Hematopoietic multipotent progenitor cell treated with erythropoietin and hydrocortisone succinate and interleukin-3 and kit ligand, for 15 days (in vitro differentiated cells): ENCODE measurements around the gene FAM168A.
"Not testable (repeated sequence)": the region's sequence is repeated elsewhere in the genome, so short reads cannot be mapped to it uniquely, and the experiment has no call there.

Source experiments
- DNase-seq: peaks from one replicate; pipeline ENCODE4 v3.0.0-alpha.2; 2015; ENCODE audit warnings: low spot score

Gene FAM168A

DNA sequence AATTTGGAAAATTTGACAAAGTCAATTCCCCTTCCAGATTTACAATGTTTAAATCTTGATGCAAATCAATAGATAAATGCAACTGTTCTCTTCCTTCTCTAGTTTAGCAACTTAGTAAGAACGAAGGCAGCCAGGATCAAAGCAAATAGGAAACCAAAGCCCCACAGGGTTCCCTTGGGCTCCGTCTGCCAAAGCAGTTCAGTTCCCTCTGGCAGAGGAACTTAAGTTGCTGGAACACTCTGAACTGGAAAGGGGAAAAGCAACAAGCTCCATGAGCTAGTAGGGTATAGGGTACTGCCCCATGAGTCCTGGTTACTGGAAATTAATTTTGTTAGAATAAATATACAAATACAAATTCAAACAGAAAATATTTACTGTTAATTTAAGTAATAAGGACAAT is 130.4 kb downstream of the FAM168A start:
- no peak for DNase-seq

DNA sequence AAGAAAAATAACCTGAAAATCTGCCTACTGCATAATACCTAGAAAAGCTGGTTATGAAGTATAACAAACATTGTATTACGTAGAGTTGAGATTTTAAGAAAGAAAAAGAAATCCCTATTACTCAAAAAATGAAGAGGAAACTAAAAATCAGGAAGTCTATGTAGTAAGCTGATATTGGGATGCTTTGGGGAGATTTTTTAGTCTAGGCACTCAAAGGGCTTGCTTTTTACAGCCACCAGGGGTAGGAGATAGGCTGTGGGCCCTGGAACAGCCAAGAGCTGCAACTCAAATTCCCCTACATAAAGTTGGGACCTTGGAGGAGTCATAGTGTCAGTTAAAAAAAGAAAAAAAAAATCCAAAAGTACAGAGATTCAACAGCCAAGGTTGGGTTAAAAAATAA is 131.3 kb downstream of the FAM168A start:
- DNase-seq, result no peak

DNA sequence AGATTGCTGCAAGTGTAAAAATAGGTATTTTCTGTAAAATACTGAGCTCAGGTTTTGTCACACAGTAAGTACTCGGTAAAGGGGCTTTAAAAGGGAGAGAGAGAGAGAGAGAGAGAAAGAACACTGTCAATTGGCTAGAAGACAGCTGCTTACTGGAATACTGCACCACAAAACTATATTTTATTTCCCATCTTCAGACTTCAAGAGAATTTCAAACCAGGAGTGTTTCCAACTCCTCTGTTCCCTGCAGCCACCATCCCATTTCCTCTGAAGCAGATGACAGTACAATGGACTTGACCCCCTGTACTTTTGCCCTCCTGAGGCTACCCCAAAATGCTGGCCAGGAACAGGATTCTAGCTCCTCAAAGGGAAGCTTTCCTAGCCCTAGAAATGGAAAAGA is 132.0 kb downstream of the FAM168A start:
- no peak for DNase-seq

DNA sequence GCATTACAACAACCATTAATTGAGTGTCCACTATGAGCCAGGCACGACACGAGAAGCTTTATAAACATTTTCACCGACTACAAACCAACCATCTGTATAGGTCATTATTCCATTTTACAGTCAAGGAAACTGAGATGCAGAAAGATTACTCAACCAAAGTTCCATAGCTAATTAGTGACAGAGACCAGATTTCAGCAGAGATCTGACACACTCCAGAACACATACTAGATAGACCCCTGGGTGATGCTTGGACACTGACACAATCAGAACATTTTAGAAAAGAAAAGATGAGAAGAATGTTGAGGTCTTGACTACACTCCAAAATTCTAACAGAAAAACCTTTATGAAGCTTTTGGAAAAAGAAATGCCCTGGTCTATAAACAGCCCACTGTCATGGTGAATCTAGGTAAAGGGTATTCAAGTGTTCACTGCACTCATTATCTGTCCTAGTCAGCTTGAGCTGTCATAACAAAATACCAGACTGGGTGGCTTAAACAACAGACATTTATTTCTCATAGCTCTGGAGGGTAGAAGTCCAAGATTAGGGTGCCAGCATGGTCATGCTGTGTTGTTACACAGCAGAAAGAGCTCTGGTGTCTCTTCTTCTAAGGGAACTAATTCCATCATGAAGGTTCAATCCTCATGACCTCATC is 132.8 kb downstream of the FAM168A start:
- DNase-seq, result no peak

DNA sequence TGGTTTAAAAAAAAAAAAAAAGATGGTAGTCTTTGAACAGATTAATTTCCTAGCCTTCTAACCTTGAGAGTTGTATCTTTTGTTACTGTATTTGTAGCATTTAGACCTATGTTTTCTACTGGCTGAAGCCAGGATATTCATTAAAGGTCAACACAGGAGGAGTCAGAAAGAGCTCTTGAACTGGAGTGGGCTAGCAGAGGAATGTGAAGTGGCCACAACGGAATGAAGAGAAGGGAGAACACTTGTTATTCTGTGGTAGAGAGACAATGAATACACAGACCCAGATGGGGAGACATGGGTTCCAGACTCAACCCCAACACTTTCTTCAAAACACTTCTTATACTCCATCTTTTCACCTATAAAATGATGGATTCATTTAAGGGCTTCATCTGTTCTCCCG is 133.6 kb downstream of the FAM168A start:
- DNase-seq, result no peak

DNA sequence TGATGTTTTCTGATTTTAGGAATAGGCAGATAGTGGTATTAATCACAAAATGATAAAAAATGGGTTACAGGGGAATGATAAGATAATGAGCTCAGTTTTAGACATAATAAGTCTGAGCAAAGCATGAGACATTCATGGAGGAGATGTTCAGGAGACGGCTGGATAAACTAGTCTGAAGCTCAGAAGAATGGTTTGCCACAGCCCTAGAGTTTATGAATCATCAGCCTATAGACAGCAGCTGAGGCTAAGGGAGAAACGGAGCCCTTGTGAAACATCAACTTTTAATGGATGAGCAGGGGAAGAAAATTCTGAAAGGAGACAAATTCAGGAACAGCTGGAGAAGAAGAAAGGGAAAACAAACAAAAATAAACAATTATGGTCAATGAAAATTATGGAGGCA is 134.6 kb downstream of the FAM168A start:
- no peak for DNase-seq

DNA sequence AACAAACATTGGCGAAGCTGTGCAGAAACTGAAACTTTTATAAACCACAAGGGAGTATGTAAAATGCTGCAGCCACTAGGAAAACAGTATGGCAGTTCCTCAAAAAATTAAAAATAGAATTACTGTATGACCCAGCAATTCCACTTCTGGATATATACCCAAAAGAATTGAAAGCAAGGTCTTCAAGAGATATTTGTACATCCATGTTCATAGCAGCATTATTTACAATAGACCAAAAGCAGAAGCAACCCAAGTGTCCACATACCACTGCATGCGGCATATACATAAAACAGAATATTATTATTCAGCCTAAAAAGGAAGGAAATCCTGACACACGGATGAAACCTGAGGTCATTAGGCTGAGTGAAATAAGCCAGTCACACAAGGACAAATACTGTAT is 135.9 kb downstream of the FAM168A start:
- no peak for DNase-seq

DNA sequence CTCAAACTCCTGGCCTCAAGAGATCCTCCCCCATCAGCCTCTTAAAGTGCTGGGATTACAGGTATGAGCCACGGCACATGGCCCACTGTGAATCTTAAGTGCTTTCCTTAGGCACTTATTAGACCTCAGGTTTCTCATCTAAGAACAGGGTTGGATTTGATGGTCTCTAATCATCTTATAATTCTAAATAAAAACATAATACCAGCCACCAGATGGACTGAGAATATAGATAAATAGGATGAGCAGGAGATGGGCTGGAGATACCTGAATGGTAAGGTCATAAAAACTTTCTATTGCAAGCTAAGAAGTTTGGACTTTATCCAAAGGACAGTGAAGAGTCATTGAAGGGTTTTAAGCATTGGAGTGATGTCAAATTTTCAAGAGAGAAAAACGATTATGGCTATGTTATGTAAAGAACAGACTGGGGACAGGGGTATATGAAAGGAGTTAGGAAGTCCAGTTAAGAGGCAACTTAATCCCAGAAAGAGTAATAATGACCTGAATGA is 136.5 kb downstream of the FAM168A start:
- no peak for DNase-seq

DNA sequence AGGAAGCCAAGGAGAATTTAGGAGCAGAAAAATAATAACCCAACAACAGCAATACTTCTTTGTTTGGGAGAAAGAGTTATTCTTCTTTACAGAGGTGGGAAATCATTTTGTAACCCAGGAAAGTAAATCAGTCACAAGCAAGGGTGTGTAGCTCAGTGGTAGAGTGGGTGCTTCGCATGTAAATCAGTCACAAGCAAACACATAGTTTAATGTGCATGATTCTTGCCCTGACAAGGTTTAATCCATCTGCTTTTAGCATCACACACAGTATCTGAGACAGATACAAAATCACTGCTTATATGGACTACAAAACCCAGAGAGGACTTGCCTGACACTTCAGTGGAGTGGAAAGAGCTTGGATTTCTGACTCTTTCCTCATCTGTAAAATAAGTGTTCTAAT is 139.7 kb downstream of the FAM168A start:
- no peak for DNase-seq

DNA sequence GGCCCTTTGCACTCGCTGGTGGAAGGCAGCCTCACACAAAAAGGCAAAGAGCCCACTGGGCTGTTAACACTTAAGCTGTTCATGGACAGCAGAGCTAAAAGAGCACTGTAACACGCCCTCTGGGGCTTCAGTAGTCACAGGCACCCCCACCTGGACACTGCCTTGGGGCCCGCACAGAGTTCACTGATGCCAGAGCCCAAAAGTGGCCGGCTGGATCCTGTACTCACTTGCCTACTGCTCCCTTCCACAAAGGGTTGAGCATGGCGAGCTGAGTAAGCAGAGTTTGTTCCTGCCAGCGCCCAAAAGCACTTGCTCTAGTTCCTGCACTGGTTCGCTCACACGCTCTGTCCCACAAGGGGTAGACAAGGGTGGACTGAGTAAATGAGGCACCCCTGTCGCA is 142.9 kb downstream of the FAM168A start:
- no peak for DNase-seq

DNA sequence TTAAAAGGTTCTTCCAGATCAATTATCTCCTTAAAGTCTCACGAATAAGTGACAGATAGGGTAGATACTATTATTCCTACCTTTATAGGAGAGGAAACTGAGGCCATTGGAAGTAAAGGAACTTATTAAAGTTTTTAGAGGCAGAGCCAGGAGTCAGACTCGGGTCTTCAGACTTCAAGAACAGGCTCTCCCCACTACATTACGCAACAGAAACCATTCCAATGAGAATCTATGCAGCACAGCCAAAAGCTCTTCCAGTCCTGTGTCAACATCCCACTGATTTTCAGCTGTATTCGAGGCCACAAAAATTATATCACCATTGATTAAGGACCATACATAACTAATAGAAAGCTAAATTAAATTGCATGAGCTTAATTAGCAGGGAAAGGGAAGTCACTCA is 144.3 kb downstream of the FAM168A start:
- no peak for DNase-seq

DNA sequence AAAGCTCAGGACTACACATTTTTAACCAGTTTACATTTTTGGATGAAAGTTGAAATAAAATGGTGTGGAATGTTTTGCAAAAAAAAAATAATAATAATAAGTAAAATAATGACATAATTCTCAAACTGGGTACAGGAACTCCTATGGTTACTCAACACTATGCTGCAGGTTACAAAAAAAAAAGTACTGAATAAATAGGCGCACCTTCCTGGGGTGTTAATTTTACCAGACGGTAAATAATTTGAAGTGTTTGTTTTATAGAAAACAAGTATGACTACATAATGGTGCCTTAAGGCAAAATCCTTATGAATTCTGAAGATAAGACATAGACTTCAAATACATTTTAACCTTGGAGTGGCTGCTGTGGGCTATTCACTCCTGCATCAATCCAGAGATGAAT is 145.2 kb downstream of the FAM168A start:
- no peak for DNase-seq

DNA sequence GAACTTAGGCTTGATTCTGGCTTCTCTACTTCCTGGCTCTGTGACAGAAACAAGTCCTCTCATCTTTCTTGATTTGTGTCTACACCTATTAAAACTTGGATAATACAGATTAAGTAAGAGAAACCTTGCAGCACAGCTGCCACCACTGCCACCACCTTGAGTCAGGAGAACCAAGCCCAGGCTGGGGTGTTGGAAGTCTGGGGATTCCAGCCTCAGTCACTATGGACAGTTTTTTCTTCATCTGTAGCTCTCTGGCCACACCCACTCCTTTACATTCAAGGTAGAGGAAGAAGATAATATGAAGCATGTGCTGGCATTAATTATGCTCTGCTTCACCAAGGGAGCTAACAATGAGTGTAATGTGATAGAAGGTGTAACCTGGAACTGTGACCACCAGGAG is 146.0 kb downstream of the FAM168A start:
- no peak for DNase-seq

DNA sequence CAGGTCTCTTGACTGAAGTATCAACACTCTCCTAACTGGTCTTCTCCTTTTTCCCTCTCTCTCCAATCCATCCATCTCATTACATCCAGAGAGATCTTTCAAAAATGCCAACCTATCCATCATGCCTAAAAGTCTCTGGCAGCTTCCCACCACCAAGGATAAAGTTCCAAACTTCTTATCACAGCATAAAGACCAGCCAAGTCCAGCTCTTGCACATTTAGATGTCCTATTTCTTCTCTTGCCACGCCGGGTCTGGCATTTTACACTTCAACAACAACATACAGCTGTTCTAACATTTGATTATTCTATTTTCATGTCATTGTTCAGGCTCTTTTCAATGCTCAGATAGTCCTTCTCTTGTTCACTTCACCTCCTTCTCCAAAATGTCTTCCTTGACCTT is 151.1 kb downstream of the FAM168A start:
- no peak for DNase-seq

DNA sequence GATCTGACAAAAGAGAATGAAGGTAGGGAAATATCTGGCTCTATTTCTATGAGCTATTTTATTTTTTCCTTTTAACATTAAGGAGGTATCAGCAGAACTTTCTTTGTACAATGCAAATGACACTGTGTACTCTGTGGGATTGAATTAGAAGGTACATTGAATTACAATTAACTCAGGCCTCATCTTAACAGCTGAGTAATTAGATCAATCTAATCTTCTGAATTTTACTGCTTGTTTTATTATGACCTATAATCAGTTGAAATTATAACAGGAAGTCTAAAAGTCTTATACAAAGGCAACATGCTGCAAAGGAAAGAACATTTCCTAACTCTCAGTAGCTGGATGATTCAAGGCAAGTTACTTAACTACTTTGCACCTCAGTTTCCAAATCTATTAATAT is 151.9 kb downstream of the FAM168A start:
- no peak for DNase-seq

DNA sequence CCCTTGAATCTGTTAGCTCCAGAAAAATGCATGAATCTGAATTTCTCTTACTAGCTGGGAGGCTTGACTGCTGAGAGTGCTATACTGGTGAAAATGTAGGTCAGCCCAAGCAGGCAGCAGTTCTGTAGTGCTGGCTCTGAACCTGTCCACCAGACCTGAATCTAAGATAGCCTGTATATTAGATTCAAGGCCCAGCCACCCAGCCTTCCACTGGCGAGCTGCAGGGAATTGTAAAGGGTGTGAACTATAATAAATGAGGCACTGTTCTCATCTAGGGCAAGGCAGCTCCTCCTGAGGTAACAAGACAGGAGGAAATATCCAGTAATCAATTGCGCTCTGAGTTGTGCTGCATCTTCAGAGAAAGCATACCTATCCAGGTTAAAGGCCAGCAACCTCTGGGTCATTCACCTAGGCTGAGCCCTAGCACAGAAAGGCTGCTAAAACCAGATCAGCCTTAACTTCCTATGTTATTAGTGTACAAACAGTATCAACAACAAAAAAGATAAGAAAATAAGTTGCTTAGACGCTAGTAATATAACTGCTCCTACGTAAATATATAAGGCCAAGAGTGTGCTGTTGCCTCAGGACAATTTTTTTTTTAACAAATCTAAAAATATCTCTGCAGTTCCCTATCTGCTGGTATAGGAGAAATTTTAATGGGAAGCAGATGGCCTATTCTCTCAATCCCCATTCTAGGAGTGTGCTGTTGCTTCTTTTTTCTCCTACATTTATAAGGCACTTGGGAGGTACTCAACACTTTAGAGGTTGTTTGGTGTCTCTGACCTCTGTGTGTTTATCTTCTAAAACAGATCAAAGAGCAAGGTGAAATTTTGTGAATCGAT is 158.7 kb downstream of the FAM168A start:
- DNase-seq, result no peak

DNA sequence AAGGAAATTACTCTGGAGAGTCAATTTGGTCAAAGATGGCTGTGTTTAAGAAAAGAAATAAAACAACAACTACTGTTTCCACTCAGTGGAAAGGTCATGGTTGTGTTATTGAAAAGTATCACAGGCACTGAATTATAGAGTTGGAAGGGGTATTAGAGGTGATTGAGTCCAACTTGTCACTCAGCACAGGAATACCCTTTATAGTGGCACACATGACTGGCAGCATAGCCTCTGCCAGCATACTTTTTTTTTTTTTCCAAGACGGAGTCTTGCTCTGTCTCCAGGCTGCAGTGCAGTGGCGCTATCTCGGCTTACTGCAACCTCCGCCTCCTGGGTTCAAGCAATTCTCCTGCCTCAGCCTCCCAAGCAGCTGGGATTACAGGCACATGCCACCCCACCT is 161.1 kb downstream of the FAM168A start:
- not testable (repeated sequence) for DNase-seq

DNA sequence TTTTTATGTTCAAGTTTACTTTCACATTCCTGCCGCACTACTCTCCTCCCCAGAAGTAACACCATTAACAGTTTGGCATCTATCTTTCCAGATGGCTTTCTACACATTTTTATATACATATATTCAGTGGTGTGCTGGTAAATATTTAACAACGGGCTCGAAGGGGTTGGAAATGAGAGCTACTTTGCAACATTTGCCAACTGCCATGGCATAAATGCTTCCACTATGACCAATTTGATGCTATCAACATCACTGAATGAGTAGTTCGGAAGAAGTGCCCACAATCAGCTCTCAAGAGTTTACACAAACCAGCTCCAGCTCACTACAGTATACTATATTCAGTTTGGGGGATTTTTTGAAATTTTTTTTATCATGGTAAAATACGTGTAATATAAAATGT is 166.5 kb downstream of the FAM168A start:
- no peak for DNase-seq

DNA sequence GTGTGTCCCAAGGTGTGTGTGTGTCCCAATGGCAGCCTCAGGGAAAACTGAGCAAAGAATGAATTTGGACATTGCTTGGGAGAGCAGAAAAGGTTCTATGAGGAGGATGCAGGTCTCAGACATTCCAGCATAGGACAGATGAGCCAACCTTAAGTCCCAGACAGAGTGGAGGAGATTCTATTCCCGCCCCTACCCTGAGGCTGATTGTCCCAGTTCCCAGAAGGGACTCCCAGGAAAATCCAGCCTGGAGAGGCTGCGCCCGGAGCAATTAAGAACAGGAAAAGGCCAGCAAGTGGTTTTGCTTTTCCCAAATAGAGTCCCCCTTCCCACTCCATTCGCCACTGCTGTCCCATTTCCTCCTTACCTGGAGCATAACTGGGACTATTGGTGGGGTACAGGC is 167.6 kb downstream of the FAM168A start:
- no peak for DNase-seq

DNA sequence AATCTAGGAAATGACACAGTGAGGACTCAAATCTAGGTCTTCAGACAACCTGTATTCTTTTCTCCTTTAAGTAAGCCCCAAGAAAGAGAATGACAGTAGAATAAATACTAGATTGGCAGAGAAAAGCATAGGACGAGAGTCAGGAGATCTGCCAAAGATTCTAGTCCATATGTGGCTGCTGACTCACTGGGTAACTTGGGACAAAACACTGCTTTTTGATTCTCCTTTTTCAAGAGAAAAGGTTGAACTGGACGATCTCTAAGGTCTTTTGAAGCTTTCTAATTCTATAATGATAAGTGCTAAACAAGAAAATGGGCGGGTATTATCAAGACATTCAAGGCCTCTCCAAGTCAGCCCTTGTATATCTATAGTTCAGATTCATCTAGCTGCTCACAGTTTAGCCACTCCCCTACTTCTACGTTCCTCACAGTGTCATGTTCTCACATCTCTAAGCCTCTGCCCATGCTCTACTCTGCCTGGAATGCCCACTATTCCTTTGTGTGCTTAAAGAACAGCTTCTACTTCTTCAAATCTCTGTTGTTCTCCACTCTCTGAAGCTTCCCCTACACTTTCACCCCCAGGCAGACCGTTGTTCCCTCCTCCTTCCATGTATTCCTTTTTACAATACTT is 168.7 kb downstream of the FAM168A start:
- no peak for DNase-seq

DNA sequence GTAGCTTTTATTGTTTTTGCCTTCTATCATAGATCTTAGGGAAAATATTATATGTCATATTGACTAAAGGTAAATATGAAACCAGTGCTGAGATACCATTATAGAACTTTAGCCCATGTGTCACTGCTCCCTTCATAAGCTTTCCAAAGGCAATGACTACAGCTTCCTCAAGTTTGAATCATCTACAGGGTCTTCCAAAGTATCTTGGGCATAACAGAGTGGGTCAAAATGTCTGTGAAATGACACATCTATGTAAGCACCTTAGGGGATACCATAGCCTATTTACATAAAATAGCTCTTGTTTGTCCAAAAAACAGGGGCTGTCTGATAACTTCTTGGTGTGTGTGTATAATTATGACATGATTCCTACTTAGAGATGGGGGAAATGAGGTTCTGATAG is 169.2 kb downstream of the FAM168A start:
- no peak for DNase-seq

DNA sequence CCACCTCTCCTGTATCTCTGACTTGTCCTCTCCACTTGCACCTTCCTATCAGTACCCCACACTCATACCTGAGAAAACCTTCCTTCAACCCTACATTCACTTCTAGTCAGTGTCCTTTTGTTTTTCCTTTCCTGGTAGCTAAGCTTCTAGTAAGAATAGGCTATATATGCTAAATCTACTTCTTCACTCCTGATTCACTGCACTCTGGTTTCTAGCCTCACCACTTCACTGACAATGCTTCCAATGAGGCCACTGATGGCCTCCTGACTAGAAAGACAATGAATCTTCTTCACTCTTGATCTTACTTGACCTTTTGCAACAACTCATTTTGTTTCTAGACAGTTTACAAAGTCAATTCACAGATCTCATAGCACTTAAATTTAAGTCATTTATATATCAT is 169.7 kb downstream of the FAM168A start:
- DNase-seq, result no peak

DNA sequence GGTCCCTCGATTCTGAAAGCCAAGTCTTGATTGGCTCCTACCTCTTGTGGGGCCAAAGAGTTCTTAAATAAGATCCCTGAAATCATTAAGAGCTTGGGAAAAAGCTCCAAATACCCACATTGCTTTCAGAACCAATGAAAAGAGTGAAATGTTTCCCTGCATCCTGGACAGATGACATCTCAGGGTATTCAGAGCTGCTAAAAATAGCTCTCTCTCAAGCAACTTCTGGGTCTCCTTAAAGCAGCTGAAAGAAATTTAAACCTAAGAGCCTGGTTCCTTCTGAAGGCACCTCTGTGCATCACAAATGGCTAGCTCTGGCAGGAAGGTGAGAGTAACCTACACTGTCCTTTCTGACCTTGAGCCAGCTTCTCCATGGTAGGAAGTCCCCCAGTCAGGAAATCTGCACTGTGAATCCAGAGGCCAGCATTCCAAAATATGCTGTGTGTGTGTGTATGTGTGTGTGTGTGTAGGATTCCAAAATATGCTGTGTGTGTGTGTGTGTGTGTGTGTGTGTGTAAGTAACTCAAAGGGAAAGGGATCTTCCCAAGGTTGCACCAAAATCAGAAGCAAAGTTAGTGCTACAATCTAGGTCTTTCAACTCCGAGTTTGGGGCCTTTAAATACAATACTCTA is 171.6 kb downstream of the FAM168A start:
- DNase-seq, result no peak
